ENCODE measurements around the gene SEC16B.
A peak's percentile ranks its signal among the peaks of the same experiment; 100 is the strongest.
"Not testable (repeated sequence)": the region's sequence is repeated elsewhere in the genome, so short reads cannot be mapped to it uniquely, and the experiment has no call there.

The SEC16B gene, protein sequence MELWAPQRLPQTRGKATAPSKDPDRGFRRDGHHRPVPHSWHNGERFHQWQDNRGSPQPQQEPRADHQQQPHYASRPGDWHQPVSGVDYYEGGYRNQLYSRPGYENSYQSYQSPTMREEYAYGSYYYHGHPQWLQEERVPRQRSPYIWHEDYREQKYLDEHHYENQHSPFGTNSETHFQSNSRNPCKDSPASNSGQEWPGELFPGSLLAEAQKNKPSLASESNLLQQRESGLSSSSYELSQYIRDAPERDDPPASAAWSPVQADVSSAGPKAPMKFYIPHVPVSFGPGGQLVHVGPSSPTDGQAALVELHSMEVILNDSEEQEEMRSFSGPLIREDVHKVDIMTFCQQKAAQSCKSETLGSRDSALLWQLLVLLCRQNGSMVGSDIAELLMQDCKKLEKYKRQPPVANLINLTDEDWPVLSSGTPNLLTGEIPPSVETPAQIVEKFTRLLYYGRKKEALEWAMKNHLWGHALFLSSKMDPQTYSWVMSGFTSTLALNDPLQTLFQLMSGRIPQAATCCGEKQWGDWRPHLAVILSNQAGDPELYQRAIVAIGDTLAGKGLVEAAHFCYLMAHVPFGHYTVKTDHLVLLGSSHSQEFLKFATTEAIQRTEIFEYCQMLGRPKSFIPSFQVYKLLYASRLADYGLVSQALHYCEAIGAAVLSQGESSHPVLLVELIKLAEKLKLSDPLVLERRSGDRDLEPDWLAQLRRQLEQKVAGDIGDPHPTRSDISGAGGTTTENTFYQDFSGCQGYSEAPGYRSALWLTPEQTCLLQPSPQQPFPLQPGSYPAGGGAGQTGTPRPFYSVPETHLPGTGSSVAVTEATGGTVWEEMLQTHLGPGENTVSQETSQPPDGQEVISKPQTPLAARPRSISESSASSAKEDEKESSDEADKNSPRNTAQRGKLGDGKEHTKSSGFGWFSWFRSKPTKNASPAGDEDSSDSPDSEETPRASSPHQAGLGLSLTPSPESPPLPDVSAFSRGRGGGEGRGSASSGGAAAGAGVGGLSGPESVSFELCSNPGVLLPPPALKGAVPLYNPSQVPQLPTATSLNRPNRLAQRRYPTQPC

DNA sequence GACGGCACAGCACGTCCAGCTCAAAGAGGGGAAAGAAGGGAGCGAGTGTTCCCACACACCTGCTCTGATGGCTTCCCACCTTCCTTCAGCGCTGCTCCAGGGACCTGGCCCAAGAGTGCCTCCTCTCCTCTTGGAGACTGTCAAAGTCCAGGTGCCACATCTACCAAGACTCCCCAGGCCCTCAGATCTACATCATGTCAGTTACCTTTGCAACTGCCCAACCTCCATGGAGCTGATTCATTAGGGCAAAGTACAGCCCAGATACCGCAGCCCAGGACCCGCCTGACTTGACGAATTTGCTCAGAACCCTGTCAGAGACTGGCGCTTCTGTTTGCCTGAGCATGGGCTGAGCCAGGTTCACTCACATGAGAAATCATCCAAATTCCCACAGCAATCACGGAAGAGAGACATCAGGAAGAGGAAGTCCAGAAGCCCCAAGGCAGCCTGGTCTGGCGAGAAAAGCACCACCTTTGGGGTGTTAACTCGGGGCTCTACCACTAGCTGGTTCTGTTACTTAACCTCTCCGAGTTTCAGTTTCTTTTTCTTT is at the start of gene SEC16B:
TSS of gene SEC16B (minus strand) at position 234 of the 547 bp plus-strand sequence. CDS start 2,077 bp downstream, outside the sequence.
- no peak for DNase-seq (ENCODE audit: low spot score)

DNA sequence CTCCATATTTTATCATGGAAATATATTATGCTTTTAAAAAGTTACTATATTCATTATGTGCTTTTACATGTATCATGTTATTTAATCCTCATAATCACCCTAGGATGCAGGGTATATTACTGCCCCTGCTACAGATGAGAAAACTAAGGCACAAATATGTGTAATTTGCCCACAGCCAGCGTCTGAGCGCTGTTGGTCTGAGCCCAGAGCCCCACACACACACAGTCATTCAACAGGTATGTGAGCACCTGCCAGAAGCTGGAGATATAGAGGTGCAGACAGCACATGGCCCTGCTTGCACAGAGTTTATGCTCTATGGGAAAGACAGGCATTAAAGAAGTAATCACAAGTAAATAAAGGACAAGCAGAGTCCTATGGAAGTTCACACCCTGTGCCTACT is 49.8 kb upstream of the SEC16B start:
- DNase-seq (ENCODE audit: low spot score), result no peak

DNA sequence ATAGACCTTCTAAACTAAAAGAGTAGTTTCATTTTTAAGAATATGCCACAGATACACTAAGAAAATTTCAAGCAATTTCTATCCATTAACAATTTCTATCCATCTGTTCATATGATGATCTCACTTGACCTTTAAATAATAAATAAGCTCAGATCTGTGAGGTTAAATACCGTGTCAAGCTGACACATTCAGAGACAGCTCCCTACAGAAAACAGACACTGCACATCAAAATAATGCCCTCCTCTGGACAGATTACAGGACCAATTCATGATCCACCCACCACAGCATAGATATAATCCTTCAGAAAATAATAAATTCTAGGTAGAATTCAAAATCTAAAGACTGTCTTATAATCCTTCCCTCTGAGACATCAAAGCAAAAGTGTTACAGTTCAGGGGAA is 49.4 kb upstream of the SEC16B start:
- no peak for DNase-seq (ENCODE audit: low spot score)

DNA sequence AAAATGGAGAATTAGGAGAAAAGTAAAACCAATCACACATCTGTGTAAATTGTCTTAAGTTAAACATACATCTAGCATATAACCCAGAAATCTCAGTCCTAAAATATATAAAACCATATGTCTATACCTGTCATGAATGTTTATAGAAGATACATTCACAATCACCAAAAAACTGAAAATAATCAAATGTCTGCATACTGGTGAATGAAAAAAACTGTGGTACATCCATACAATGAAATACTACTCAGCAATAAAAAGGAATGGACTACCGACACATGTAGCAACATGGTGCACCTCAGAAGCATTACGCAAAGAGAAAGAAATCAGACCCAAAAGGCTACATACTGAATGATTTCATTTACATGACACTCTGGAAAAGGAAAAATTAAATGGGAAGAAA is 47.7 kb upstream of the SEC16B start:
- no peak for DNase-seq (ENCODE audit: low spot score)

DNA sequence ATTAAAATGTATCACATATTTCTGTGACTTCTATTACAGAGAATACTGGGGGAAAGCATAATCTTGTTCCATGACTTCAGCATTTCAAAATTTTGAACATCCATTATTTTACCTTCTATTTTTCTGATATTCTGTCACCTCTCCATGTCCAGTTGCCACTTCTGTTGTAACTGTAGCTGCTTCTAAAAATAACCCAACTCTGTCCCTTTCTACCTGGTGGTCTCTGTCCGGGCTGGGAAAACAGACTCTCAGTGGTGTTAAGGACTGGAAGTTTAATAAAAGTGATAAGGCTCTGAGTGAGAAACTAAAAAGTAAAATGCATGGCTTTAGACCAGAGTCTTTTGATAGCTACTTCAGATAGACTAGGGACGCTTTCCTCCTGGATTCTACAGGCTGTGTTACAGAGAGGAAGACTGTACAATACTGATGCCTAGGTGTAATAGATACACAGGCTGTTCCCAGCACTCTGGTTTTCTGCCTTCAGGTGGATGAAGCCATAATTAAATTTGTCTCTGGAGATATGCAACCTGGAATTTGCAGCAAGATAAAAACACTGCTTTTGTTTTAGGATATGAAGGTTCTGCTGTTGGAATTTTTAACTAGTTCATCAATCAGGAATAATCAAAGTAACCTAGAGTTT is 42.1 kb upstream of the SEC16B start:
- no peak for DNase-seq (ENCODE audit: low spot score)

DNA sequence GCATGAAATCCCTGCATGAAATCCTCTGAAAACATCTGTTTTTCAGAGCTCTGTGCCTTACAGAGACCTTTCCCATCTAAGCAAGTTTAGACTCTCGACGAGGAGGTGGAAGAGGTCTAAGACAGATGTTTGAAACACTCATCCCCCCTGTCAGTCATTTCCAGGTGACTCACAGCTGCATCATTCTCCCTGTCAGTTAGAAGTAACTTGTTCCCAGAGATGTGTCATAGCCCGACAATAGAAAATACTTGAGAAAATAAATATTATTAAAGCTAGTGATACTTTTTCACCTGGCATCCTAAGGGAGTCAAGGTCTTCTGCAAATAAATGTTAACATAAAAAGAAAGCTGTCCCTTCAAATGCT is 41.6 kb upstream of the SEC16B start:
- no peak for DNase-seq (ENCODE audit: low spot score)

DNA sequence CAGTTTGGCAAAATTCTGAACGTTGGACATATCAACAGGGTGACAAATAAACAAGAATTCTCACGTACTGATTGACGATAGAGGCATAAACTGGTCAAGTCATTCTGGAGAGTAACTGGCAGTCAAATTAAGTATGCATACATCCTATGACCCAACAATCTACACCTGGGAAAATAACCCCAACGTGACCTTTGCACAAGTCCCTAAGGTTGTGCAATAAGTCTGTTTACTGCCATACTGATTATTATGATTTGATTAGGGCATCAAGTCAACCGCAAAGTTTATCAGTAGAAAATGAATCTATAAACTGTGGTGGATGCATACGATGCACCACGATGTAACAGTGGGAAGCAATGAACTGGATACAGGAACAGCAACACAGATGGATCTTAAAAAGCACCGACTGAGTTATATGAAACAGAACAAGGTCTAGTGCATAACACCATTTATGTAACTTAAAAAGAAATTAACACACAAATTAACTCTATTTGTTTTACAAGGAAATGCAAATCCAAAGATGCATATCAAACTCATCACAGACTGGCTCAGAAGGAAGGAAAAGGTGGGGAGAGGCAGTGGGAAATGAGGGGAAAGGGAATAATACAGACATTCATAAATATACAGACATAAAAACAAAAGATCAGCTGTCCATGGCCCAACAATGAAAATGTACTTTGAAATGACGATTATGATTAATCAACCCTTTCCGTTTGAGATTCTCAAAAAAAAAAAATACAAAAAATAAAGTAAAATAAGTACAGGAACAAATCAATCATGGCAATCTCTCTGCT is 41.0 kb upstream of the SEC16B start:
- DNase-seq (ENCODE audit: low spot score), result no peak

DNA sequence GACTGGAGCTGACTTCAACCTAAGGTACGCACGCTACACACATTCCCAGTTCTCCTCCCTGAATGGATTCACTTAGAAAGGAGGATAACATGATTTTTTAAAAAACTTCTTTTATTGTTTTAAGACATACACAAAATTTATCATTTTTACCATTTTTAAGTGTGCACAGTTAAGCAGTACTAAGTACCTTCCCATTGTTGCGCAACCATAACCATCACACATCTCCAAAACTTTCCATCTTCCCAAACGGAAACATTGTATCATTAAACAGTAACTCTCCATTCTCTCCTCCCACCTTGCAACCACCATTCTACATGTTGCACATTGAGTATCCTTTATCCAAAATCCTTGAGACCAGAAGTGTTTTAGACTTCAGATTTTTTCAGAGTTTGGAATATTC is 36.2 kb upstream of the SEC16B start:
- no peak for DNase-seq (ENCODE audit: low spot score)

DNA sequence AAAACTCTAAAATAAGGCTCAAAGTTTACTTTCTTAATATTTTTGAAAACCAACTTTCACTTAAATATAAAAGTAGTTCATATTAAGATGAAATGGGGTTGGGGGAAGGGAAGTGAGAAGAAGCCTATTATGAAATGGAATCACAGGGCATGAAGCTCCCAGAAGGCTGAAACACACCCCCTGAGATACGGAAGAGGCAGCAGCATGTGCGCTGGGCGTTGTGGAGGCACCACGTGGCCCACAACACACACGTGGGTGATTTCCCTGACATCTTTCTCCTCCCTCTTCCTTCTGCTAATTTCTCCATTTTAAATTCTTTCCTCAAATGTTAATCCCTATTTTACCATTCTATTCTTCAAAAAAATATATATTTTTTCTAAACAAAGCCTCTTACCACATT is 35.6 kb upstream of the SEC16B start:
- no peak for DNase-seq (ENCODE audit: low spot score)

DNA sequence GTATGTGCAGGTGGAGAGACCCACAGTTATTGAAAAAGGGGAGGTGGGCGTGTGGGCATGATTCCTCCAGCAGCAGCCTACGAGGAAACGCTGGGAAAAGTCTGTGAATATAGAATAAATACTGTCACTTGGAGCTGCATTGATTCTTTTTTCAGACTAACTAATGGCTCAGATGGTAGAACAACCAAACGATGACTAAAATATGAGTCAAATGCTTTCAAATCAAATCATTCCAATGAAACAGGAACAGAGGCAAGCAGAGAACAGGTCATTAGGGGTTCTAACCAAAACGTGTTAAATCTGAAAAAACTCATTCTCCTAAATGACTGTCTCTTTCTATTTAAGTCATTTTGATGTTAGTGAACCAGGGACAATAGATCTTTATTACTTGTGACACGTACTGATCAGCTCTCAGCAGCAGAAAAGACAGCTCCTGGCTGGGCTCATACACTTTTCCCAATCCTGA is 35.1 kb upstream of the SEC16B start:
- no peak for DNase-seq (ENCODE audit: low spot score)

DNA sequence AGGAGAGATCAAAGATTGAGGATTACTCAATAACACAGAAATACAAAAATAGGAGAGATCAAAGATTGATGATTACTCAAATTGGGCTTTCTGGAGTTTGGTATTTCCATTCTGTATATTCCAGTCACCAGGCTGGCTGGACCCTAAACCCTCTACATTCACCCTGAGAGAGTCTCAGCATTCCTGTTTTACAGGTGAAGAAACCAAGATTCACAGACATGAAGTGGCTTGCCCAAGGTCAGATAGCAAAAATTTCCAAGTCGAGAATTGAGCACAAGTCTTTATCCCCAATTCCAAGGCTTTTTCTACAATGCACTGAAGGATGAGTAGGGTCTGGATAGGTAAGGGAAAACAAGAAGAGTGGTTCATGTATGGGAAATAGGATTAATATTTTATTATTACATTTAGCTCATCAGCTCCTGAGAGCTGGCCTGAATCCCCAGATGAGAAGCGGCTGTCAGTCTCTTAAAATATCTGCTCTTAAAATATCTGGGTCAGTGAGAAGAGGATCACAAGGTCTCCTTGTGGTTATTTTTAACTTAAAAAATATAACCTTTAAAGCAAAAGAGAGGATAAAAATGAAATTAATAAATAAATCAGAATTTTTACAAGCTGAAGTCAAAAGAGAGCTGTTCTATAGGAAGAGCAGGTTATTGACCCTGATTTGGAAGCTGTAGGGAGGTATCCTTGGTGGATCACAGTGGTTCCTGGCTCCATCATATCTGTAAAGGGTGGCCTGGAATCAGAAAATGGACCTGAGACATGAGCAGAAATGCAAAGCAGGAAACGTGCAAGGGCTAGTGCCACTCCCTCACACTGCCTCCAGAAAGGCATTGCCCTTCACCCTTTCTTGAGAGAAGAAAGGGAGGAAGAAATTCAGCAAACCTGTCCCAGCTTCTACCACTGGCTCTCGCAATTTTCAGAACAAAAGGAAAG is 29.1 kb upstream of the SEC16B start:
- DNase-seq (ENCODE audit: low spot score), result no peak

DNA sequence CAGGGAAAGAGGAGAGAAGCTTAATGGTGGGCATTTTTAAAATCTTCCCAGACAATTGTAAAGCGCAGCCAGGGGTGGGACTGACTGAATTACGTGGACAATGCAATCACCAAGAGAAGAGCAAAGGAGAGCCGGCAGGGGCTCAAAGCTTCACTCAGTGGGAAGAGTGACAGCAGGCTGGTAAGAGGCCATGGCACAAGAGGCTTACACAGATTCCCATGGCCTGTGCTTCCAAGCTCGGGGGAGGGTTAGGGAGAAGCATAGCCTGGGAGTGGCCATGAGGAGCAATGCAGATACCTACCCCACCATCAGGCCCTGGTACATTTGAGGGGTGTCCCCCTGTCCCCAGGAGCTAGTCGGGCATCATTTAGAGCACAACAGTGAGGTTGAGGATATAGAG is 27.1 kb upstream of the SEC16B start:
- DNase-seq (ENCODE audit: low spot score), result no peak

DNA sequence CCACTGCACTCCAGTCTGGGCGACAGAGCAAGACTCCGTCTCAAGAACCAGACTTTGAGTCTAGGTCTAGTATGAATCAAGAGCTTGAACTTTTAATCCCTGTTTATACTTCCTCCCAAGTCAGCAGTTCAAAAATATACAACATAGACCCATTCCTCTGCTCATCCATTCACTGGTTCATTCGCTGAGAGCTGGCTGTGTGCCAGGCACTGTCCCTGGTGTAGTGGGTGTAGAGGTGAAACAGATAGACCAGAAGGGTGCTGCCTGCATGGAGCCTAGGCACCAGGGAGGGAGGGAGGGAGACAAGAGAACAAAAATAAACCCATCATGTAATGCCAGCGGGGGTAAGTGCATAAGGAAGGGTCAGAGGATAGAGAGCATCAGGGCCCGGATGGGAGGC is 25.5 kb upstream of the SEC16B start:
- no peak for DNase-seq (ENCODE audit: low spot score)

DNA sequence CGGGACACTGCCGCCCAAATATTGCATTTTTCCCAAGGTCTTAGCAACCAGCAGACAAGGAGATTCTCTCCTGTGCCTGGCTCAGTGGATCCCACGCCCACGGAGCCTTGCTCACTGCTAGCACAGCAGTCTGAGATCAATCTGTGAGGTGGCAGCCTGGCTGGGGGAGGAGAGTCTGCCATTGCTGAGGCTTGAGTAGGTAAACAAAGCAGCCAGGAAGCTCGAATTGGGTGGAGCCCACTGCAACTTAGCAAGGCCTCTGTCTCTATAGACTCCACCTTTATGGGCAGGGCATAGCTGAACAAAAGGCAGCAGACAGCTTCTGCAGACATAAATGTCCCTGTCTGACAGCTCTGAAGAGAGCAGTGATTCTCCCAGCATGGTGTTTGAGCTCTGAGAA is 16.4 kb upstream of the SEC16B start:
- DNase-seq (ENCODE audit: low spot score), result not testable (repeated sequence)

DNA sequence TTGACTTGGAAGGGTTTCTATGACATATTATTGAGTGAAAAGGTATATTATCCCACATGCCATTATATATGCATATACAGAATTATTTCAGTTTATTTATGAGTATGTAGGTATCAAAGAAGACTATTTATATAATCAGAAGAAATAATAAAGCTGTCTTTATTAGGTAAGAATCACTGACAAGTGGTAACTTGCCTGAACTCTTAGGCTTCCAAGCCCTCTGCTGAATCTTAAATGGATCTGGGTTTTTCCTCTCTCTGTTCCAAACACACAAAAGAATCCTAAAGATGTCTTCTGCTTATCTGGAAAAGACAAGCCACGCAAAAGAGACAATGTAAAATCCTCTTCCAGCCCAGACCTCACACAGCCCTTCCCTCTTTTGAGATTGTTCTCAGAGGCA is 14.9 kb upstream of the SEC16B start:
- DNase-seq (ENCODE audit: low spot score), result no peak

DNA sequence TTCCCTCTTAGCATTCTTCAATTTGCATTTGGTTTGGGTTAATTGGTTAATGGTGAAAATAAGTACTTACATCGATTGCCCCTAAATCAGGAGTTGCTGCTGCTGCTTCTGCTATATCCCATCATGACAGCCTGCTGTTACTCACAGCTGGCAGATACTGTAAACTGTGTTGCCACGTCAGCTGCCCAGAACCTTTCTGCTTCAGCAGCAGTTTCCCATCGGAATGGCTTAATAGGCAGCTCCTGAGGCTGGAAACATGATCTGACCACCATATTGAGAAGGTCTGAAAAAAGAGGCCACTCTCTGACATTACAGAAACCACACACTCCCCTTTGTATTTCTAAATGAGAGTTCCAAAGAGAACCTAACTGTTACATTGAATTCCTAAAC is 14.3 kb upstream of the SEC16B start:
- DNase-seq (ENCODE audit: low spot score), result peak; percentile 73

DNA sequence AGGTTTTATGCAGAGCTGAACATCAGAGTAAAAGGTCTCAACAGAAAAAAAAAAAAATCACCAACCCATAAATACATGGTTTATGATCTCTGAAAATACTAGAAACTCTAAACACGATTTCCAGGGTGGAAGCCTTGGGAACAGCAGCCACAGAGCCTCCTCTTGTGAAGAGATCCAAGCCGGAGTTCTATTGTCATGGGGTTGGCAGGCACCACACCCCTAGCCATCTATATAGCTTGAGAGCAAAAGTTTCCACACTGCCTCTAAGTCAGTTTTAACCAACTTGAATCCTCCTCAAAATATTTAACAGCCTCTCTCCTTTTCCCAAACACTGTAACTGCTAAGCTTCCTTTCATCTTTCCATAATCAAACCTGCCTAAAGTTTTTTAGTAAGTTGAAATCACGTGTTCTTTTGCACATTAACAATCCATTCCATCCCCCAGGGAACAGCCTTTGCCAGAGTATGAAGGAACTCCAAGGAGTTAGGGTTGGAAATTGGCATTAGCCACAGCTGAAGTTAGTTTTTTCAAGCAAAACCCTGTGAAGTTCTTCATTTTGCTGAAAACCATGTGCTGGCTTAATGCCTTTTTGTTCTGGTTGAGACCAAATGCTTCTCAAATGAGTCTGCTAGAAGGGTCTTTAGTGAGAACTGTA is 13.8 kb upstream of the SEC16B start:
- no peak for DNase-seq (ENCODE audit: low spot score)

DNA sequence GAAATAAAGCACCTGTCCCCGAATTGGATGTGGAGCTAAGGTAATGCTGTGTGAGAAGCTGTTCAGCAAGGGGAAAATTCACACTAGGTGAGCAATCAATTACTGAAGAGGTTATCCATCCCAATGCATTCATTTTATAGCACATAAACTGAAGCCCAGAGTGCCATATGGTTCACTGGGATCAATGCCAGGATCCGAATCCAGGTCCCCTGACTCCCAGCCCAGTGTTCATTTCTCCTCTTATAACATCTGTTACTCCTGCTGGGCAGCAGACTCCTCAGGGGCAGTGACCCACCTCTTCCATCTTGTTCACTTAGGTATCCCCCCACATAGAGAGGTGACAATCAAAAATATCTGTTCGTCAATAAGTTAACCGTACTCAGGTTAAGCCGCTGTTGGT is 13.2 kb upstream of the SEC16B start:
- no peak for DNase-seq (ENCODE audit: low spot score)

DNA sequence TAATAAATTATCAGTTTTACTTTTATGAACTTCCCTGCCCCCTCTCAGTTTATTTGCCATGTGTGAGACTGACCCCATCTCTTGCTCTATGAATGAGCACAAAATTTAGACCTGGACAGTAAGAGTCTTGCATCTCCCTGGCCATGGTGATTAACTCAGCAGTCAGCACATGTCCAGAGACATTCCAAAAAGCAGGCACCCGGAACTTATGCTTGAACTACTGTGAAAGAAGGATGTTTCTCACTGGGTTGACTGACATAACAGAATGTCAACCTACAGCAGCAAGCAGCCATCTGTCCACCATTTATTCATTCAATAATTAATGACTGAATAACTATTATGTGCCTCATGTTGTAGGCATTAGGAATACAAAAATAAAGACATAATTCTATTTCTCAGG is 11.3 kb upstream of the SEC16B start:
- DNase-seq (ENCODE audit: low spot score), result no peak

DNA sequence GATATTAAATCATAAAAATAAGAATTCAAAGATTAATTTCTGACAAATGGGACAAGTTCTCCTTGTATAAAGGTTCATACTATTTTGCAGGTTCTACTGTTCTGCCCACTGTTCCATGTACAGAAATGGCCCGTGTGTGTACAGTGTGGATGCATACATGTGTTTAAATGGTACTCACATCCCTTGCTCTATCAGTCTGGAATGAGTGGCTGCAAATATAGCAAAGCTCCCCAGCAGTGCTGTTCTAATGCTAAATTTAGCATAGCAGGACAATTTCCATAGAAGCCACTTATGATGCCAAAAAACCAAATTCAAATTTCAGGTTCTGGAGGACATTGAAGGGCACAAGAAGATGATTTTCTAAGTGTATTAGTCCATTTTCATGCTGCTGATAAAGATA is 9.4 kb upstream of the SEC16B start:
- no peak for DNase-seq (ENCODE audit: low spot score)

Data from pons (tissue), 1 donor.